HTERT RPE-1 (cell line): ENCODE data around the gene DHX35.
"Not testable (repeated sequence)": the region's sequence is repeated elsewhere in the genome, so short reads cannot be mapped to it uniquely, and the experiment has no call there.

Source experiments
- in situ Hi-C: fragments of 300-500 bp; cut with MboI; formaldehyde crosslinking; loops from 4 replicates; pipeline ENCODE4 v1.14.3; 2020; ENCODE audit warnings: low sequenced_read_pairs

DHX35 gene

GRCh38 chr20:38940644-38941043 is 21.5 kb upstream of the DHX35 start:
- in situ Hi-C loops, result no loop called here

DNA sequence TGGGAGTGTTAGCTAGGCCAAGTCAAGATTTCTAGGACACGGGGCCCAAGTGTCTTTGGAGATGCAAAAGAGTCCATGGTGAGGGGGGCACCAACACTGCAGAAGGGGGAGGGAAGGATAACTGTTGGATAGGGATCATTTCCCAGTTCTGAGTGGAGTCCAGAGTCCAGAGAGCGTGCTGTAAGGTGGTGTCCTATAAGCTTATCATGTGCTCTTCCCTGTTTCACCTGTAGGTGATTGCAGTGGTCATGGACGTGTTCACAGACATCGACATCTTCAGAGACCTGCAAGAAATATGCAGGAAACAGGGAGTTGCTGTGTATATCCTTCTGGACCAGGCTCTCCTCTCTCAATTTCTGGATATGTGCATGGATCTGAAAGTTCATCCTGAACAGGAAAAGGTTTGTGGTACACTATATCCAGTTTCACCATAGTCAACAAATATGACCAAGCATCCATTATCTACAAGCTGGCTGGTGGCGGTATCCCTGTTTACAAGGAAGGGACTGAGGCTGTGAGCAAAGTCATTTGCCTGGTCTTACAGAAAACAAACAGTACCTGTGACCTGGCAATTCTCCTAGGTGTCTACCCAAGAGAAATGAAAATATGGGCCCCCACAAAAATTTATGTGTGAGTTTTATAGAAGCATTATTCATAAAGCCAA is 20.3 kb upstream of the DHX35 start:
- in situ Hi-C loops, result no loop called here

DNA sequence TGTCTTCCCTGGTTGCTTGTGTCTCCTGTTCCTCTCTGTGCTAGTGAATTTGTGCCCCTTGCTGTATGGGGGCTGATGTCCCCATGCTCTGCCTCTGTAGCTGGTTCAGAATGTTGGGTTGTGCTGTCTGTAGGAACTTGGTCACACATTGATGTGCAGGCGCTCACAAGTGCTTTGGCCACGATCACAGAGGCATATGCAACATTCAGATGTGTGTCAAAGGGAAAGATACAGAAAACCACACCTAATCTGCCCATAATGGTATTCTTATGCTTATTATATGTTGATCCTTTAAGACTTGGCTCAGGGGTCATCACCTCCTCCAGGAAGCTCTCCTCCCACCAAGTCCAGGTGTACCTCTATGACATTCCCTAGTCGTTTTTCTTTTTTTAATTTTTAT is 17.1 kb upstream of the DHX35 start:
- in situ Hi-C loops, result no loop called here

DNA sequence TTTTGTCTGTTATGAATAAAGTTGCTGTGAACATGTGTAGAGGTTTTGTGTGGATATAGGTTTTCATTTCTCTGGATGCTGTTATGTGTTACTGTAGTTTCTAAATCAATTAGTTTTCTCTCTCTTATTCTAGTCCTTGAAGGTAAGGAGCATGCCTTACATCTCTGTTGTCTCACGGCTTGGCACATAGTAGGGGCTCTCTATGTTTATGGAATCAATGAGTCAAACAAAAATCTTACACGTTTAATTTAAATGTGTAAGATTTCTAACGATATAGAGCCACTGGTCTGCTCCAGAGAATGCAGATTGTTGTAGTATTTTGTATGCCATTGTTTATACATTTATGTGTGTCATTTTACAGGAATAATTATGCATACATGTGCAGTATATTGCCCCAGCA is 15.3 kb upstream of the DHX35 start:
- in situ Hi-C loops, result no loop called here

GRCh38 chr20:38947931-38948362 is 14.2 kb upstream of the DHX35 start:
- in situ Hi-C loops, result no loop called here

GRCh38 chr20:38950254-38950653 is 11.9 kb upstream of the DHX35 start:
- in situ Hi-C loops, result no loop called here

GRCh38 chr20:38951611-38952010 is 10.5 kb upstream of the DHX35 start:
- in situ Hi-C loops, result no loop called here

DNA sequence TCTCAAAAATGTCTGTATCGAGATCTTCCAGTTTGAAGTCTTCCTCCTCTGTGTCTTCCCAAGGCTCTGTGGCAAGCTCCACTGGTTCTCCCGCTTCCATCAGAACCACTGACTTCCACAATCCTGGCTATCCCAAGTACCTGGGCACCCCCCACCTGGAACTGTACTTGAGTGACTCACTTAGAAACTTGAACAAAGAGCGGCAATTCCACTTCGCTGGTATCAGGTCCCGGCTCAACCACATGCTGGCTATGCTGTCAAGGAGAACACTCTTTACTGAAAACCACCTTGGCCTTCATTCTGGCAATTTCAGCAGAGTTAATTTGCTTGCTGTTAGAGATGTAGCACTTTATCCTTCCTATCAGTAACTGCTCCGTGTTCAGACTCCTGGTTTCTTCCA is 10.0 kb upstream of the DHX35 start:
- in situ Hi-C loops, result no loop called here

GRCh38 chr20:38953630-38954340 is 8.4 kb upstream of the DHX35 start:
- in situ Hi-C loops, result no loop called here

GRCh38 chr20:38957235-38957876 is 4.8 kb upstream of the DHX35 start:
- in situ Hi-C loops, result no loop called here

DNA sequence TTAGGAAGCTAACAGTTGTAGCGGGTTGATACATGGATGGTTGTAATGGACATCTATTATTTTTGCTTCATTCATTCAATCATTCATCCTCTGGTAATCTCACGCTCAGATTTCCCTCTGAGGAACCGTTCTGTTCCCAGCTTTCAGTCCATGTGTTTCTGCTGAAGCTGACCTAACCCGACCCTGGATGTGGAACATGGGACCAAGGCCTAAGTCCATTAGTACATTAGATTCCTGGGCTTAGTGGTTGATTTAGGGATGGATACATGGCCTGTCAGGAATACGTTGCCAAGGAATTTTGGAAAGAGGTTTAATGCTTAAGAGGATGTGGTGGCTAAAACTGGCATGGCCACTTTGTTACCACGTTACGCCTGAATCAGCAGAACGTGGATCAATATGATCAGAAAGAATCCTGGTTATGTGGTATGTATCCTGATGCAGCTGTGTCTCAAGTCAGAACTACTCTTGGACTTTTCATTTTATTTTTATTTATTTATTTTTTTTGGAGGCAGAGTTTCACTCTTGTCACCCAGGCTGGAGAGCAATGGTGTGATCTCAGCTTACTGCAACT is 4.1 kb upstream of the DHX35 start:
- in situ Hi-C loops, result no loop called here

GRCh38 chr20:38960187-38960687 is 1.9 kb upstream of the DHX35 start:
- in situ Hi-C loops, result not testable (repeated sequence)

- in situ Hi-C loops, result no loop called here
Observed at GRCh38 chr20:38961530-38962043, 557 bp upstream of the DHX35 start.

DNA sequence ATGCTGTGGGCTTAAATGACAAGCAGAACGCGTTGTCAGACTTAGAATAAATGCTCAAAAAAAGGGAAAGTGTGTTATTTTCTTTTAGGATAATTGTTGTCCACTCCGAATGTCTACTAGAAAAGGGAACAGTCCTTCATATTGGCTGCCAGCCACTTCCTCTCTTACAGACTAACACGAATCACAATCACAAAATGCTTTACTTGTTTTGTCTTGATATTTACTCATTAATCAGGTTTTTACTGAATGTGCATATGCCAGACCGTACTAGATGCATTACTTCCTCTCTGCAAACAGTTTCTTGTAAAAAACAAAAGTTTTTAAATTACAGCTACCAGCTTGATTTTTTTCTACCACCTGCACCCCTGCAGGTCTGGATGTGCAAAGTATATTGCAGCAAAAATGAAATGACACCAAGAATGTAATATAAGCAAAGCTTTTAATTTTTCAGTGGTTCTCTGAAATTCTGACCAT is 821 bp downstream of the DHX35 start:
- in situ Hi-C loops, result no loop called here

DNA sequence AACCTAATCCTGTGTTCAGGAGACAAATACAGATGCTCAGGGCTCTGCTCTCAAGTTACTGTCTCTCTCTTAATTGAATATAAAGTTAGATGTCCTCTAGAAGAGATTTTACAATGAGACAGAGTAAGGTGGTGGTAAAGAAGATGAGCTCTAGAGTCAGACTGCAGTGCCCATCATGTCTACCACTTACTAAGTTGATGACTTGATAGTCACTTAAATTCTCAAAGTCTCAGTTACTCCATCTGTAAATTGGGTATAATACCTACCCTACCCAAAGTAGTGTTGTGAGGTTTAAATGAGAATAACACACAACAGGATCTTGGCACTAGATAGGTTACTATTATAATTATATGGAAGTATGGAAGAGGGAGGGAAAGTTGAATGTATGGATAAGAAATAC is 1.6 kb downstream of the DHX35 start:
- in situ Hi-C loops, result no loop called here

DNA sequence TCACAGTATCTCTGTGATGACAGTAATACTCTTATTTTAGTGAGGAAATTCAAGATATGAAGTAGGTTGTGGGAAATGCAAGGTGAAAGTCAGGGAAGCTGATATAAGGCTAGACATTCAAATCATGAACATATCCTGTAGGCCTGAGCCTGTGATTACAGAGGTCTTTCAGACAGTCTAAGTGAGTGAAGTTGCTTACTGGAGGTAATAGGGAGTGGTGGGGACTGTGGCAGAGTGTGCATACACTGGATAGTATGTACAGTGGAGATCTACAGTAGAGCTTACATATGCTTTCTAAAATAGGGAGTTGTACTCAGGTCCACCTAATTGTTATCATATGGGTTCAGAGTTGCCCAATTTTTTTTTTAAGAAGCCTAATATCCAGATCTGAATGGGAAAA is 3.1 kb downstream of the DHX35 start:
- in situ Hi-C loops, result no loop called here

- in situ Hi-C loops, result no loop called here
Observed at GRCh38 chr20:38968090-38968489, 5.9 kb downstream of the DHX35 start.

DNA sequence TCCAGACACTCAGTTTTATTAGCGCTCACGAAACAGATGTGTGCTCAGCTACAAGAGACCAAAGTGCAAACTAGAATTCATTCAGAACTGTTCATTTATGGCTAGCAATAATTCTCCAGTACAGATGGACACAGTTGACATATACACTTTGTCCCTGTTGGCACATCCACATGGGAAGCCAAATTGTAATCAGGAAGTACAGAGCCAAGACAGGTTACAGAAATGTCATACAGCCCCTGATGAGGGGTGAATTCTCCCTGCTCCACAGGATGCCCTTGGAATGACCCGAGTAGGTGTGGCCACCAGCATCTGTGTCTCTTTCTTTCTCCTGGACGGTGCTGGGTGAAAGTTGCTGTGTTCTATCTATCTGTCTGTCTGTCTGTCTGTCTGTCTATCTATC is 7.6 kb downstream of the DHX35 start:
- in situ Hi-C loops, result no loop called here

DNA sequence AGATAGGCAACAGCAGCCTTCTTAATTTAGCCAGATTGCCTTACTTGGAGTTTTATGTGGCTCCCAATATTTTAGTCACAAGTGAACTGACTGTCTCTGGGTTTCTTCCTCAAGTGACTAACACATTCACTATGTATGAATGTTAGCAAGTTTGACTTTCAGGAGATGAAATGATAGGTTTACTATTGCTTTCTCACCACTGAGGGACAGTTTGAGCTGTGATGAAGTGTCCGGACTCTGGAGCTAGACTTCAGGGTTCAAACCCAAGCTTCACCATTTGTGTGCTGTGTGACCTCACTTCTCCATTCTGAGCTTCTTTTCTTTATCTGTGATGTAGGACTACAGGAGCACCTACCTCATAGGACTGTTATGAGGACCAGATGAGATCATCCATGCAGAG is 8.2 kb downstream of the DHX35 start:
- in situ Hi-C loops, result no loop called here

GRCh38 chr20:38973107-38973506 is 11.0 kb downstream of the DHX35 start:
- in situ Hi-C loops, result no loop called here

DNA sequence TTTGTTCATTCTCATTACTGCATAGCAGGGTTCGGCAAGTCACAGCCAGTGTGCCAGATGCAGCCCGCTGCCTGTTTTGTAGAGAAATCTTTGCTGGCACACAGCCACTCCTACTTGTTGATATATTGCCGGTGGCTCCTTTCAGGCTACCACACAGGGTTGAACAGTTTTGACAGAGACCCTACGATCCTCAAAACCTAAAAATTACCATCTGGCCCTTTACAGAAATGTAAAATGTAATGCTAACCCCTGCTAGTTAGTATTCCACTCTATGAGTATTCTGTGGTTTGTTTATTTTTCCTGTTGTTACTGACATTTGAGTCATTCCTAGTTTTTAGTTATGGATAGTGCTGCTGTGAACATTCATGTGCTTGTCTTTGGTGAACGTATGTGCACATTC is 11.5 kb downstream of the DHX35 start:
- in situ Hi-C loops, result no loop called here
